Hippocampal formation (tissue), 2 donors: Measurements from ENCODE around the gene IGSF23.
"Not testable (repeated sequence)": the region's sequence is repeated elsewhere in the genome, so short reads cannot be mapped to it uniquely, and the experiment has no call there.

ENCODE experiments used
- DNase-seq, 2 donors: peaks; one replicate each; lab custom pipeline; 2025; lab: John Stamatoyannopoulos, UW

Gene IGSF23

GRCh38 chr19:44666852-44667556 is 53.6 kb downstream of the IGSF23 start:
- no peak for DNase-seq

- DNase-seq = no peak
These were observed 55.8 kb downstream of the IGSF23 start for GRCh38 chr19:44668985-44669764.

- DNase-seq = not testable (repeated sequence)
These were observed 56.7 kb downstream of the IGSF23 start for GRCh38 chr19:44670027-44670426.

GRCh38 chr19:44671400-44671799 is 58.0 kb downstream of the IGSF23 start, which contains the start of gene CEACAM19:
Gene CEACAM19 (plus strand): TSS chr19:44671482. CDS start chr19:44671932, 450 bp downstream.
- no peak for DNase-seq

GRCh38 chr19:44672226-44672625 is 58.9 kb downstream of the IGSF23 start:
- DNase-seq = no peak

GRCh38 chr19:44673510-44673909 is 60.1 kb downstream of the IGSF23 start:
- DNase-seq = no peak

- DNase-seq = no peak
These were observed 62.2 kb downstream of the IGSF23 start for GRCh38 chr19:44675521-44675920.

GRCh38 chr19:44677019-44677811 is 63.9 kb downstream of the IGSF23 start:
- no peak for DNase-seq

- no peak for DNase-seq
These were observed 67.2 kb downstream of the IGSF23 start for GRCh38 chr19:44680536-44680935.

- DNase-seq = no peak
These were observed 68.8 kb downstream of the IGSF23 start for GRCh38 chr19:44681992-44682790.

GRCh38 chr19:44682807-44683206 is 69.4 kb downstream of the IGSF23 start:
- DNase-seq = no peak

GRCh38 chr19:44683434-44684210 is 70.3 kb downstream of the IGSF23 start:
- DNase-seq = no peak

- not testable (repeated sequence) for DNase-seq
These were observed 71.0 kb downstream of the IGSF23 start for GRCh38 chr19:44684396-44684795.

GRCh38 chr19:44684892-44685863 is 71.8 kb downstream of the IGSF23 start:
- no peak for DNase-seq

- DNase-seq = no peak
These were observed 72.5 kb downstream of the IGSF23 start for GRCh38 chr19:44685877-44686276.
